HG03571 (cell line): Measurements from ENCODE around the gene ZNF451.

Source experiments
- ATAC-seq: cut with Tn5 transposase; IDR thresholded peaks from one replicate; pipeline ENCODE4 v1.9.1; 2021; ENCODE audit not compliant: unreplicated experiment

Gene ZNF451

GRCh38 chr6:57198926-57199636, 109.1 kb downstream of the ZNF451 start:
- ATAC-seq = no peak

GRCh38 chr6:57201718-57202117, 111.7 kb downstream of the ZNF451 start:
- ATAC-seq = no peak

- ATAC-seq = no peak
These were observed 115.8 kb downstream of the ZNF451 start for GRCh38 chr6:57205550-57206328.

GRCh38 chr6:57207141-57207540, 117.2 kb downstream of the ZNF451 start:
- no peak for ATAC-seq

- no peak for ATAC-seq
These were observed 117.9 kb downstream of the ZNF451 start for GRCh38 chr6:57207872-57208271.

GRCh38 chr6:57209030-57209429, 119.0 kb downstream of the ZNF451 start:
- ATAC-seq = no peak

GRCh38 chr6:57210060-57210459, 120.1 kb downstream of the ZNF451 start:
- ATAC-seq = no peak

GRCh38 chr6:57215260-57215659, 125.3 kb downstream of the ZNF451 start:
- ATAC-seq = no peak

- no peak for ATAC-seq
These were observed 126.5 kb downstream of the ZNF451 start for GRCh38 chr6:57216235-57217101.

GRCh38 chr6:57217270-57217669, 127.3 kb downstream of the ZNF451 start:
- no peak for ATAC-seq
